ENCODE results near the gene KNTC1.

DNA sequence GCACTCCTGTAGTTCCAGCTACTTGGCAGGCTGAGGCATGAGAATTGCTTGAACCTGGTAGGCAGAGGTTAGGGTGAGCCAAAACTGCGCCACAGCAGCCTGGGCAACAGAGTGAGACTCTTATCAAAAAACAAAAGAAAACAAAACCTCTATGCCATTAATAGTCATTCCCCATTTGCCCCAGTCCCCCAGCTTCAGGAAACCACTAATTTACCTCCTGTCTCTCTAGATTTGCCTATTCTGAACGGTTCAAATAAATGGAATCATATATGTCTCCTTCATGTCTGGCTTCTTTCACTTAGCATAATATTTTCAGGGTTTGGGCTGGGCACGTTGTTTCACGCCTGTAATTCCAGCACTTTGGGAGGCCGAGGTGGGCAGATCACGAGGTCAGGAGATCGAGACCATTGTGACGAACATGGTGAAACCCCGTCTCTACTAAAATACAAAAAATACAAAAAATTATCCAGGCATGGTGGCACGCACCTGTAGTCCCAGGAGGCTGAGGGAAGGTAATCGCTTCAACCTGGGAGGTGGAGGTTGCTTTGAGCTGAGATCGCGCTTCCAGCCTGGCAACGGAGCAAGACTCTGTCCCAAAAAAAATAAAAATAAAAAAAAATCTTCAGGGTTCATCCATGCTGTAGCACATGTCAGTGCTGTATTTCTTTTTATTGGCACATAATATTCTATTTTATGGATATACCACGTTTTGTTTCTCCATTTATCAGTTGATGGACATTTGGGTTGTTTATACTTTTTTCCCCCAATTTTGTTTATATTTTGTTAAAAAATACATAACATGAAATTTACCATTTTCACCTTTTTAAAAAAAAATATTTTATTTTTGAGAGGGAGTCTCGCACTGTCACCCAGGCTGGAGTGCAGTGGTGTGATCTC, 31.9 kb downstream of the KNTC1 start:
- TF ChIP-seq, protein P1, sequence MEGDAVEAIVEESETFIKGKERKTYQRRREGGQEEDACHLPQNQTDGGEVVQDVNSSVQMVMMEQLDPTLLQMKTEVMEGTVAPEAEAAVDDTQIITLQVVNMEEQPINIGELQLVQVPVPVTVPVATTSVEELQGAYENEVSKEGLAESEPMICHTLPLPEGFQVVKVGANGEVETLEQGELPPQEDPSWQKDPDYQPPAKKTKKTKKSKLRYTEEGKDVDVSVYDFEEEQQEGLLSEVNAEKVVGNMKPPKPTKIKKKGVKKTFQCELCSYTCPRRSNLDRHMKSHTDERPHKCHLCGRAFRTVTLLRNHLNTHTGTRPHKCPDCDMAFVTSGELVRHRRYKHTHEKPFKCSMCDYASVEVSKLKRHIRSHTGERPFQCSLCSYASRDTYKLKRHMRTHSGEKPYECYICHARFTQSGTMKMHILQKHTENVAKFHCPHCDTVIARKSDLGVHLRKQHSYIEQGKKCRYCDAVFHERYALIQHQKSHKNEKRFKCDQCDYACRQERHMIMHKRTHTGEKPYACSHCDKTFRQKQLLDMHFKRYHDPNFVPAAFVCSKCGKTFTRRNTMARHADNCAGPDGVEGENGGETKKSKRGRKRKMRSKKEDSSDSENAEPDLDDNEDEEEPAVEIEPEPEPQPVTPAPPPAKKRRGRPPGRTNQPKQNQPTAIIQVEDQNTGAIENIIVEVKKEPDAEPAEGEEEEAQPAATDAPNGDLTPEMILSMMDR (conservative IDR thresholded peaks at IDR 0.05; ENCODE audit: low read depth, low read length): no peak
- TF ChIP-seq EZH2 (IDR thresholded peaks at IDR 0.05; ENCODE audit: borderline replicate concordance, low read depth, low read length, poor library complexity, severe bottlenecking): no peak
